SK-N-SH treated with all-trans-retinoic acid at 6 μM for 48 hours (cell line): ENCODE measurements around the gene PPP1R7.

ENCODE experiments used
- ATAC-seq: fragments of 200-7000 bp; cut with Tn5 transposase; 3 replicates; pipeline ENCODE4 v1.9.1; 2020; ENCODE audit warnings: mild to moderate bottlenecking, moderate library complexity
- ARNTL ChIP-seq: fragments of 450-650 bp; formaldehyde crosslinking; IDR thresholded peaks from 2 replicates; pipeline ENCODE4 v1.5.0; 2020; ENCODE audit warnings: low read depth, mild to moderate bottlenecking, moderate library complexity, borderline replicate concordance
- BACH2 ChIP-seq: fragments of 250-450 bp; sonication (Bioruptor Pico); IDR thresholded peaks from 2 replicates; pipeline ENCODE4 v1.9.0; 2021; ENCODE audit warnings: mild to moderate bottlenecking, borderline replicate concordance
- ESRRG ChIP-seq: fragments of 250-450 bp; sonication (Bioruptor Pico); IDR thresholded peaks from 2 replicates; pipeline ENCODE4 v1.6.1; 2021; ENCODE audit warnings: mild to moderate bottlenecking
- GLIS3 ChIP-seq: fragments of 250-450 bp; sonication (Bioruptor Pico); IDR thresholded peaks from 2 replicates; pipeline ENCODE4 v1.5.0; 2020; ENCODE audit warnings: mild to moderate bottlenecking, moderate library complexity
- OSR1 ChIP-seq: fragments of 250-450 bp; sonication (Bioruptor Pico); IDR thresholded peaks from 2 replicates; pipeline ENCODE4 v1.8.0; 2022; ENCODE audit warnings: moderate library complexity, mild to moderate bottlenecking, inconsistent platforms
- PPARA ChIP-seq: fragments of 250-450 bp; sonication (Bioruptor Pico); IDR thresholded peaks from 2 replicates; pipeline ENCODE4 v1.5.0; 2020; ENCODE audit warnings: mild to moderate bottlenecking, borderline replicate concordance
- RARB ChIP-seq: fragments of 250-450 bp; sonication (Bioruptor Pico); IDR thresholded peaks from 2 replicates; pipeline ENCODE4 v1.8.0; 2021; ENCODE audit warnings: mild to moderate bottlenecking, moderate library complexity
- SNAI2 ChIP-seq: fragments of 250-450 bp; sonication (Bioruptor Pico); IDR thresholded peaks from 2 replicates; pipeline ENCODE4 v1.5.0; 2020; ENCODE audit warnings: mild to moderate bottlenecking, moderate library complexity
- TCF4 ChIP-seq: fragments of 250-450 bp; sonication (Bioruptor Pico); IDR thresholded peaks from 2 replicates; pipeline ENCODE4 v1.8.0; 2021; ENCODE audit warnings: mild to moderate bottlenecking, moderate library complexity, borderline replicate concordance
- TOX ChIP-seq: fragments of 250-450 bp; sonication (Bioruptor Pico); IDR thresholded peaks from 2 replicates; pipeline ENCODE4 v1.8.0; 2021; ENCODE audit warnings: mild to moderate bottlenecking, moderate library complexity, borderline replicate concordance
- ZFP3 ChIP-seq: fragments of 250-450 bp; sonication (Bioruptor Pico); IDR thresholded peaks from 2 replicates; pipeline ENCODE4 v1.5.0; 2020; ENCODE audit warnings: mild to moderate bottlenecking, moderate library complexity
- ZNF565 ChIP-seq: fragments of 450-650 bp; formaldehyde crosslinking; conservative IDR thresholded peaks from 2 replicates; pipeline ENCODE4 v1.5.0; 2020; ENCODE audit warnings: low read depth, mild to moderate bottlenecking, moderate library complexity
- ZNF8 ChIP-seq: fragments of 450-650 bp; formaldehyde crosslinking; IDR thresholded peaks from 2 replicates; pipeline ENCODE4 v1.5.0; 2020; ENCODE audit warnings: mild to moderate bottlenecking, moderate library complexity
- TF ChIP-seq, protein P1 (sequence below): fragments of 250-450 bp; sonication (Bioruptor Pico); IDR thresholded peaks from 2 replicates; pipeline ENCODE4 v1.8.0; 2020; ENCODE audit warnings: mild to moderate bottlenecking, moderate library complexity, borderline replicate concordance
- TF ChIP-seq, protein P2 (sequence below): fragments of 250-450 bp; sonication (Bioruptor Pico); IDR thresholded peaks from 2 replicates; pipeline ENCODE4 v1.5.1; 2021; ENCODE audit warnings: mild to moderate bottlenecking, moderate library complexity
- TF ChIP-seq, protein P3 (sequence below): fragments of 250-450 bp; sonication (Bioruptor Pico); IDR thresholded peaks from 2 replicates; pipeline ENCODE4 v1.5.0; 2020; ENCODE audit warnings: mild to moderate bottlenecking, moderate library complexity
- TF ChIP-seq, protein P4 (sequence below): fragments of 250-450 bp; sonication (Bioruptor Pico); IDR thresholded peaks from 2 replicates; pipeline ENCODE4 v1.5.1; 2020; ENCODE audit warnings: low read depth, mild to moderate bottlenecking, moderate library complexity

The PPP1R7 gene

DNA sequence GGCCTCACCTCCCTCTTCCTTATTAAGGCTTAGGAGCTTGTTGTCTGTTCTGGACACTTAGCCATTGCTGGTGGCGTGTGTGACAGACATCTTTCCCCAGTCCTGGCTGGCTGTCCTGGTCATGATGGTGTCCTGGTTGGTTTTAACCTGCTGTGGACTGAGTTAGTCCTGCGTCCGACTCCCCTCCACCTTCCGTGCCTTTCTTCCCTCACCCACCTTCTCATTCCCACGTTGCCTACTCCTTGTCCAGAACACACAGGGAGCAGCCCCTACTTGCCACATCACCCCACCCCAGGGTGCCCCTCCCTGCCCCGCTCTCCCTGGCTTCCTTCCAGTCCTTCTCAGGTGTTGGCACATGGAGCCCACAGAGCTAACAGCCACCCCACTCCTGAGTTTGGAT is 47.7 kb downstream of the PPP1R7 start:
- no peak for TF ChIP-seq GLIS3
- TF ChIP-seq, protein P1, sequence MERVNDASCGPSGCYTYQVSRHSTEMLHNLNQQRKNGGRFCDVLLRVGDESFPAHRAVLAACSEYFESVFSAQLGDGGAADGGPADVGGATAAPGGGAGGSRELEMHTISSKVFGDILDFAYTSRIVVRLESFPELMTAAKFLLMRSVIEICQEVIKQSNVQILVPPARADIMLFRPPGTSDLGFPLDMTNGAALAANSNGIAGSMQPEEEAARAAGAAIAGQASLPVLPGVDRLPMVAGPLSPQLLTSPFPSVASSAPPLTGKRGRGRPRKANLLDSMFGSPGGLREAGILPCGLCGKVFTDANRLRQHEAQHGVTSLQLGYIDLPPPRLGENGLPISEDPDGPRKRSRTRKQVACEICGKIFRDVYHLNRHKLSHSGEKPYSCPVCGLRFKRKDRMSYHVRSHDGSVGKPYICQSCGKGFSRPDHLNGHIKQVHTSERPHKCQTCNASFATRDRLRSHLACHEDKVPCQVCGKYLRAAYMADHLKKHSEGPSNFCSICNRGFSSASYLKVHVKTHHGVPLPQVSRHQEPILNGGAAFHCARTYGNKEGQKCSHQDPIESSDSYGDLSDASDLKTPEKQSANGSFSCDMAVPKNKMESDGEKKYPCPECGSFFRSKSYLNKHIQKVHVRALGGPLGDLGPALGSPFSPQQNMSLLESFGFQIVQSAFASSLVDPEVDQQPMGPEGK = no peak
- TF ChIP-seq, protein P2, sequence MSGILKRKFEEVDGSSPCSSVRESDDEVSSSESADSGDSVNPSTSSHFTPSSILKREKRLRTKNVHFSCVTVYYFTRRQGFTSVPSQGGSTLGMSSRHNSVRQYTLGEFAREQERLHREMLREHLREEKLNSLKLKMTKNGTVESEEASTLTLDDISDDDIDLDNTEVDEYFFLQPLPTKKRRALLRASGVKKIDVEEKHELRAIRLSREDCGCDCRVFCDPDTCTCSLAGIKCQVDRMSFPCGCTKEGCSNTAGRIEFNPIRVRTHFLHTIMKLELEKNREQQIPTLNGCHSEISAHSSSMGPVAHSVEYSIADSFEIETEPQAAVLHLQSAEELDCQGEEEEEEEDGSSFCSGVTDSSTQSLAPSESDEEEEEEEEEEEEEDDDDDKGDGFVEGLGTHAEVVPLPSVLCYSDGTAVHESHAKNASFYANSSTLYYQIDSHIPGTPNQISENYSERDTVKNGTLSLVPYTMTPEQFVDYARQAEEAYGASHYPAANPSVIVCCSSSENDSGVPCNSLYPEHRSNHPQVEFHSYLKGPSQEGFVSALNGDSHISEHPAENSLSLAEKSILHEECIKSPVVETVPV (CRISPR knock-in tag) = no peak
- TF ChIP-seq ZFP3 (CRISPR knock-in tag) = no peak
- TF ChIP-seq SNAI2 = no peak
- TF ChIP-seq TCF4 (CRISPR knock-in tag) = no peak
- TF ChIP-seq, protein P3, sequence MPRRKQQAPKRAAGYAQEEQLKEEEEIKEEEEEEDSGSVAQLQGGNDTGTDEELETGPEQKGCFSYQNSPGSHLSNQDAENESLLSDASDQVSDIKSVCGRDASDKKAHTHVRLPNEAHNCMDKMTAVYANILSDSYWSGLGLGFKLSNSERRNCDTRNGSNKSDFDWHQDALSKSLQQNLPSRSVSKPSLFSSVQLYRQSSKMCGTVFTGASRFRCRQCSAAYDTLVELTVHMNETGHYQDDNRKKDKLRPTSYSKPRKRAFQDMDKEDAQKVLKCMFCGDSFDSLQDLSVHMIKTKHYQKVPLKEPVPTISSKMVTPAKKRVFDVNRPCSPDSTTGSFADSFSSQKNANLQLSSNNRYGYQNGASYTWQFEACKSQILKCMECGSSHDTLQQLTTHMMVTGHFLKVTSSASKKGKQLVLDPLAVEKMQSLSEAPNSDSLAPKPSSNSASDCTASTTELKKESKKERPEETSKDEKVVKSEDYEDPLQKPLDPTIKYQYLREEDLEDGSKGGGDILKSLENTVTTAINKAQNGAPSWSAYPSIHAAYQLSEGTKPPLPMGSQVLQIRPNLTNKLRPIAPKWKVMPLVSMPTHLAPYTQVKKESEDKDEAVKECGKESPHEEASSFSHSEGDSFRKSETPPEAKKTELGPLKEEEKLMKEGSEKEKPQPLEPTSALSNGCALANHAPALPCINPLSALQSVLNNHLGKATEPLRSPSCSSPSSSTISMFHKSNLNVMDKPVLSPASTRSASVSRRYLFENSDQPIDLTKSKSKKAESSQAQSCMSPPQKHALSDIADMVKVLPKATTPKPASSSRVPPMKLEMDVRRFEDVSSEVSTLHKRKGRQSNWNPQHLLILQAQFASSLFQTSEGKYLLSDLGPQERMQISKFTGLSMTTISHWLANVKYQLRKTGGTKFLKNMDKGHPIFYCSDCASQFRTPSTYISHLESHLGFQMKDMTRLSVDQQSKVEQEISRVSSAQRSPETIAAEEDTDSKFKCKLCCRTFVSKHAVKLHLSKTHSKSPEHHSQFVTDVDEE = no peak
- no peak for TF ChIP-seq OSR1
- no peak for TF ChIP-seq PPARA (CRISPR knock-in tag)
- TF ChIP-seq RARB (CRISPR knock-in tag) = no peak
- no peak for TF ChIP-seq BACH2 (CRISPR knock-in tag)
- TF ChIP-seq TOX (CRISPR knock-in tag) = no peak
- no peak for ATAC-seq

DNA sequence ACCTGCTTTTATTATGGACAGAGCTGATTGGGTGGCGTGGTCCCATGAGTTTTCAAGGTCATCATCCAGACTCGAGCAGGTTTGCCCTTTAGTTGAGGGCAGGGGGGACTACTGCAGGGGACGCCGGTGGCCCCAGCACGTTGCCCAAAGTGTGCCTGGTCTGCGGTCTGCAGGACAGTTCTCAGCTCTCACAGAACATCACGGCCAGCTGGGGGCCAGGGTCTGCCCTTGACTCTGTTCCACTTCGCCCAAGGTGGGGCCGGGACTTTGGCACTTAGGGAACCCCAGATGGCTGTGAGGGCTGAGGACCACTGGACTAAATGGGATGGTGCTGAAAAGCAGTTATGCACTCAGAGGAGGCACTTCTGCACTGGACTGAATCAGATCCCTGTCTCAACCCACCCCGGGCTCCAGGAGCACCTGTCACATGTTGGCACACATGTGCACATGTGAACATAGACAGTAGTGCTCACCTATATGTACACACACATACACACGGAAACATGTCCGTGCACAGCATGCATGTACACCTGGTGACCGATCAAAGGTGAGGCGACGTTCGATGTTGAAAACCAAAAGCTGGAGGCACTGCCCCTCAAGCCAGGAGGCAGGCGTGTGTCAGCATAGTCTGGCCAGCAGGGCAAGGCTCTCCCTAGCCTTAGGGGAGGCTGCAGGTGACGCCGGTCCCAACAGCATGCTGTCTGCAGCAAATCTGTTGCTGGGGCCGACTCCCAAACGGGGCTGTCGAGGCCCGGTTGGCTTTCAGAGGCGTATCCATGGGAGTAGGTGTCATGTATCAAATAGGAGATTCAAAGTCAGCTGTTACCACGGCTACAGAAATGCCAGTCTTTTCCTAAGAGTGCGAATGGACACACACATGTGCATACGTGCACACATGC is 48.4 kb downstream of the PPP1R7 start:
- ATAC-seq = no peak
- TF ChIP-seq ESRRG (CRISPR knock-in tag) (no peak), GLIS3 (no peak), ZNF8 (CRISPR knock-in tag) (no peak), PPARA (CRISPR knock-in tag) (no peak), TCF4 (CRISPR knock-in tag) (no peak), SNAI2 (no peak), ARNTL (no peak), ZNF565 (CRISPR knock-in tag) (no peak)
- TF ChIP-seq, protein P4, sequence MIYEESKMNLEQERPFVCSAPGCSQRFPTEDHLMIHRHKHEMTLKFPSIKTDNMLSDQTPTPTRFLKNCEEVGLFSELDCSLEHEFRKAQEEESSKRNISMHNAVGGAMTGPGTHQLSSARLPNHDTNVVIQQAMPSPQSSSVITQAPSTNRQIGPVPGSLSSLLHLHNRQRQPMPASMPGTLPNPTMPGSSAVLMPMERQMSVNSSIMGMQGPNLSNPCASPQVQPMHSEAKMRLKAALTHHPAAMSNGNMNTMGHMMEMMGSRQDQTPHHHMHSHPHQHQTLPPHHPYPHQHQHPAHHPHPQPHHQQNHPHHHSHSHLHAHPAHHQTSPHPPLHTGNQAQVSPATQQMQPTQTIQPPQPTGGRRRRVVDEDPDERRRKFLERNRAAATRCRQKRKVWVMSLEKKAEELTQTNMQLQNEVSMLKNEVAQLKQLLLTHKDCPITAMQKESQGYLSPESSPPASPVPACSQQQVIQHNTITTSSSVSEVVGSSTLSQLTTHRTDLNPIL (CRISPR knock-in tag) = no peak
- TF ChIP-seq, protein P2 (CRISPR knock-in tag) = no peak
- TF ChIP-seq, protein P3 = no peak
